HG03025 (cell line): Measurements from ENCODE around the gene ALDH1L1.

Experiments
- ATAC-seq: cut with Tn5 transposase; IDR thresholded peaks from one replicate; pipeline ENCODE4 v1.9.1; 2021; ENCODE audit warnings: mild to moderate bottlenecking, moderate library complexity; ENCODE audit not compliant: unreplicated experiment, low FRiP score

Gene ALDH1L1

GRCh38 chr3:126135406-126136076 lies 44.8 kb downstream of the ALDH1L1 start:
- no peak for ATAC-seq

GRCh38 chr3:126135071-126135405 lies 45.3 kb downstream of the ALDH1L1 start:
- no peak for ATAC-seq

GRCh38 chr3:126134219-126134975 lies 46.0 kb downstream of the ALDH1L1 start:
- no peak for ATAC-seq

GRCh38 chr3:126133606-126134005 lies 46.8 kb downstream of the ALDH1L1 start:
- ATAC-seq = no peak

- no peak for ATAC-seq
These were observed 47.5 kb downstream of the ALDH1L1 start for GRCh38 chr3:126132751-126133511.

GRCh38 chr3:126131881-126132750 lies 48.3 kb downstream of the ALDH1L1 start:
- no peak for ATAC-seq

- ATAC-seq = no peak
These were observed 49.2 kb downstream of the ALDH1L1 start for GRCh38 chr3:126130981-126131745.

- no peak for ATAC-seq
These were observed 50.1 kb downstream of the ALDH1L1 start for GRCh38 chr3:126130081-126130855.

- no peak for ATAC-seq
These were observed 50.9 kb downstream of the ALDH1L1 start for GRCh38 chr3:126129398-126129891.

GRCh38 chr3:126128504-126129397 lies 51.6 kb downstream of the ALDH1L1 start:
- no peak for ATAC-seq

- no peak for ATAC-seq
These were observed 52.5 kb downstream of the ALDH1L1 start for GRCh38 chr3:126127904-126128303.

GRCh38 chr3:126127452-126127851 lies 52.9 kb downstream of the ALDH1L1 start:
- ATAC-seq = no peak

- ATAC-seq = no peak
These were observed 53.5 kb downstream of the ALDH1L1 start for GRCh38 chr3:126126811-126127431.

- no peak for ATAC-seq
These were observed 54.1 kb downstream of the ALDH1L1 start for GRCh38 chr3:126126286-126126685.

GRCh38 chr3:126125781-126126251 lies 54.6 kb downstream of the ALDH1L1 start:
- no peak for ATAC-seq

- no peak for ATAC-seq
These were observed 55.0 kb downstream of the ALDH1L1 start for GRCh38 chr3:126125341-126125740.

GRCh38 chr3:126124896-126125295 lies 55.5 kb downstream of the ALDH1L1 start:
- no peak for ATAC-seq
